Esophagus (tissue), 2 donors: ENCODE results near the gene PLCXD3. TPM values are rescaled to one million over a fixed set of nuclear protein-coding genes. Genes with fewer than 3 reads are reported as not detected.

ENCODE experiments used
- H3K27ac ChIP-seq, 2 donors: one replicate each; pipeline ENCODE4 v1.5.1; 2013; ENCODE audit warnings: low read depth in 2 of 2, mild to moderate bottlenecking in 2 of 2, inconsistent platforms in 1 of 2, low read length in 1 of 2, moderate library complexity in 1 of 2
- H3K27me3 ChIP-seq, 2 donors: one replicate each; pipeline ENCODE4 v1.6.1; 2013; ENCODE audit warnings: low read length in 2 of 2, control low read depth in 1 of 2, mild to moderate bottlenecking in 1 of 2; ENCODE audit not compliant: insufficient read depth in 2 of 2, control insufficient read depth in 1 of 2
- H3K36me3 ChIP-seq, 2 donors: one replicate each; pipeline ENCODE4 v1.6.1; 2013; ENCODE audit warnings: low read length in 1 of 2; ENCODE audit not compliant: control insufficient read depth in 2 of 2, insufficient read depth in 2 of 2
- H3K4me1 ChIP-seq, 2 donors: one replicate each; pipeline ENCODE4 v1.6.1; 2013; ENCODE audit warnings: low read length in 1 of 2; ENCODE audit not compliant: control insufficient read depth in 2 of 2, insufficient read depth in 2 of 2
- H3K4me3 ChIP-seq, 2 donors: one replicate each; pipeline ENCODE4 v1.5.1; 2013; ENCODE audit warnings: low read length in 2 of 2, mild to moderate bottlenecking in 2 of 2, low read depth in 1 of 2, moderate library complexity in 1 of 2
- H3K9me3 ChIP-seq, 2 donors: one replicate each; pipeline ENCODE4 v1.6.1; 2013; ENCODE audit warnings: mild to moderate bottlenecking in 2 of 2, low read depth in 1 of 2, low read length in 1 of 2, moderate library complexity in 1 of 2; ENCODE audit not compliant: control insufficient read depth in 2 of 2, insufficient read depth in 1 of 2
- WGBS, 2 donors: extraction: QIAGEN DNeasy Blood & Tissue Kit; methylation state at CpG; one replicate each; pipeline ENCODE4 v1.1.7; 2013; 5-methylcytosine and 5-hydroxymethylcytosine counted together
- polyA plus RNA-seq, 2 donors: library from polyadenylated mRNA; stranded (reverse); fragments of 200-250 nt; gene quantifications; one replicate each; pipeline ENCODE4 v1.2.3, GENCODE V29; 2013
- donor health status: healthy with polysubstance abuse.
- donor health status: Bipolar disorder and iron deficiency.

The PLCXD3 gene
- polyA plus RNA-seq, 2 donors, result 0.10 to 0.19 TPM

GRCh38 chr5:41266377-41266776 lies 244.0 kb downstream of the PLCXD3 start:
- no peaks in the 10 kb centered on the region for H3K9me3 ChIP-seq
- no peaks in the 10 kb centered on the region for H3K27me3 ChIP-seq
- no peaks in the 10 kb centered on the region for H3K36me3 ChIP-seq
- no peak overlapping the region for H3K27ac ChIP-seq
- no peaks in the 10 kb centered on the region for H3K4me1 ChIP-seq
- WGBS, 2 donors, result 63 to 69% methylated on average over 2 of the region's 2 CpGs
- H3K4me3 ChIP-seq, result no peak overlapping the region

DNA sequence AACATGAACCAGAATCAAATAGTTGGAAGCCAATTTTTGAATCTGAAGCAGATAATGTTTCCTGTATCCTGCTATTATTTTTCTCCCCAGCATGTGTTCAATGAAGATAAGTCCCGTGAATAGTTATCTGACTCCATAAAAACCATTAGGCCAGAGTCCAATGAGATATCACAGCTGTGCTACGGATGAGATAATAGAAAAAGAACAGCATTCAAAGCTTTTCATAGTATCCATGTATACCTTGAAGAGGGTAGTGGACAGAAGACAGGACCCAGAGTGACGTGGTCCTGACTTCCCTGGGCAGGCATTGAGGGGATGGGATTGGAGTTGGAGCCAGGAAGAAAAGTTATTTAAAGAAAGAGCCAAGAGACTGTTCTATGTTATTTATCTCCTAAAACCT lies 246.4 kb downstream of the PLCXD3 start:
- H3K4me3 ChIP-seq, result no peak overlapping the region
- no peak overlapping the region for H3K27ac ChIP-seq
- H3K4me1 ChIP-seq, result no peaks in the 10 kb centered on the region
- H3K9me3 ChIP-seq, result no peaks in the 10 kb centered on the region
- no peaks in the 10 kb centered on the region for H3K36me3 ChIP-seq
- 46 to 51% methylated on average over 3 of the region's 3 CpGs for WGBS, 2 donors
- no peaks in the 10 kb centered on the region for H3K27me3 ChIP-seq

DNA sequence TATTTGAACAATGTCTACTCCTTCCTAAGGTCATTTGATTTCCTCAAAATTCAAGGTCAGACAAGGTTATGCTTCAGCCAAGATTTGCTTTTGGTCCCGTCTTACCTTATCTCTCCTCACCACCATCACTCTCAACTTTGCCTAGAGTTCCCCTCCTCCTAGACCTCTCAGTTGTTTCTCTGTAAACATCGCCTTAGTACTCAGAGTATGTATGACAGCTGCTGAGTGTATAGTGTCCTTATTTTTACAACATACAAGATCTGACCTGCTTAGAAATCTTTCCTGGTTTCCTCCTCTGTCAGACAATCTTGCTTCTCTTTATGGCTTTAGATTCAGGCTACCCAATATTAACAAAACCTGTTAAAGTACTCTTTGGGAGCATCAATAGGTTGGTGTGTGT lies 247.1 kb downstream of the PLCXD3 start:
- Histone ChIP-seq H3K36me3 (no peaks in the 10 kb centered on the region), H3K27ac (no peak overlapping the region), H3K27me3 (no peaks in the 10 kb centered on the region), H3K4me3 (no peak overlapping the region), H3K4me1 (no peaks in the 10 kb centered on the region), H3K9me3 (no peaks in the 10 kb centered on the region)
- 65 to 70% methylated on average over 2 of the region's 2 CpGs for WGBS, 2 donors
